Esophagus muscularis mucosa (tissue), 3 donors: ENCODE measurements around the gene UNG.

Experiments used
- CTCF ChIP-seq, 3 experiments: fragments of 200-600 bp in 2 of 3; fragments of 450-650 bp in 1 of 3; sonication (generic) in 2 of 3; IDR thresholded peaks; one replicate each; pipeline ENCODE4 v1.5.1; 2017 to 2019; ENCODE audit warnings: antibody characterized with exemption in 3 of 3, mild to moderate bottlenecking in 2 of 3, moderate library complexity in 1 of 3
- POLR2A ChIP-seq: fragments of 450-650 bp; IDR thresholded peaks from one replicate; pipeline ENCODE4 v1.6.1; 2017; ENCODE audit warnings: antibody characterized with exemption, moderate library complexity, mild to moderate bottlenecking, low read depth

- TF ChIP-seq CTCF (IDR thresholded peaks at IDR 0.05) (no peak), POLR2A (peak; percentile 28)
Measured at GRCh38 chr12:109131154-109132050, 34.0 kb downstream of the UNG start.
